CD14-positive monocyte (primary cell): ENCODE measurements around the gene ELF5. TPM values are rescaled to one million over a fixed set of nuclear protein-coding genes. Genes with fewer than 3 reads are reported as not detected.

Source experiments
- DNase-seq, 3 donors: peaks; one replicate each; pipeline ENCODE4 v3.0.0-alpha.2; 2011 to 2022
- H2AFZ ChIP-seq: 2 replicates; pipeline ENCODE4 v1.6.0; 2012; ENCODE audit warnings: mild to moderate bottlenecking, low read depth, low read length, inconsistent platforms; ENCODE audit not compliant: insufficient read depth, poor library complexity, severe bottlenecking
- H3K27ac ChIP-seq, 2 donors: 1 replicate in 1 of 2; 2 replicates in 1 of 2; pipeline ENCODE4 v1.5.1; 2012 to 2013; ENCODE audit warnings: low read length in 2 of 2, control low read depth in 1 of 2, inconsistent platforms in 1 of 2, low read depth in 1 of 2, mild to moderate bottlenecking in 1 of 2
- H3K27me3 ChIP-seq, 2 donors: one replicate each; pipeline versions ENCODE4 v1.6.0 to v1.6.1; 2011 to 2013; ENCODE audit warnings: low read length in 2 of 2; ENCODE audit not compliant: control insufficient read depth in 2 of 2, insufficient read depth in 2 of 2
- H3K36me3 ChIP-seq, 2 donors: replicated peaks in 1 of 2; 1 replicate in 1 of 2; 2 replicates in 1 of 2; pipeline versions ENCODE4 v1.5.1 to v1.6.1; 2012 to 2013; ENCODE audit warnings: low read length in 2 of 2, control low read depth in 1 of 2, inconsistent platforms in 1 of 2, mild to moderate bottlenecking in 1 of 2; ENCODE audit not compliant: insufficient read depth in 2 of 2, control insufficient read depth in 1 of 2
- H3K4me1 ChIP-seq, 2 donors: 1 replicate in 1 of 2; 2 replicates in 1 of 2; pipeline versions ENCODE4 v1.5.1 to v1.6.1; 2012 to 2013; ENCODE audit warnings: low read length in 2 of 2, control low read depth in 1 of 2, inconsistent platforms in 1 of 2, mild to moderate bottlenecking in 1 of 2, moderate library complexity in 1 of 2; ENCODE audit not compliant: insufficient read depth in 2 of 2, control insufficient read depth in 1 of 2
- H3K4me2 ChIP-seq: replicated peaks from 2 replicates; pipeline ENCODE3; 2012; ENCODE audit warnings: low read length, moderate library complexity, mild to moderate bottlenecking; ENCODE audit not compliant: poor library complexity, severe bottlenecking; ENCODE audit errors: extremely low read depth
- H3K4me3 ChIP-seq, 3 experiments: fragments of 200-600 bp in 1 of 3; sonication (generic) in 1 of 3; replicated peaks in 1 of 3; 1 replicate in 2 of 3; 2 replicates in 1 of 3; pipeline ENCODE4 v1.5.1; 2011 to 2013; ENCODE audit warnings: low read length in 3 of 3, mild to moderate bottlenecking in 3 of 3, control low read depth in 2 of 3, low read depth in 2 of 3, inconsistent platforms in 1 of 3, moderate library complexity in 1 of 3
- H3K79me2 ChIP-seq: 2 replicates; pipeline ENCODE4 v1.6.0; 2012; ENCODE audit warnings: mild to moderate bottlenecking, control low read depth, inconsistent platforms, low read length, moderate library complexity; ENCODE audit not compliant: insufficient read depth
- H3K9ac ChIP-seq: 2 replicates; pipeline ENCODE4 v1.6.0; 2017; ENCODE audit warnings: low read length, mild to moderate bottlenecking; ENCODE audit not compliant: insufficient read depth, poor library complexity, severe bottlenecking
- H3K9me3 ChIP-seq, 2 donors: replicated peaks in 1 of 2; 1 replicate in 1 of 2; 2 replicates in 1 of 2; pipeline versions ENCODE4 v1.5.1 to v1.6.1; 2012 to 2013; ENCODE audit warnings: low read length in 2 of 2, control low read depth in 1 of 2; ENCODE audit not compliant: control insufficient read depth in 1 of 2, insufficient read depth in 1 of 2
- H4K20me1 ChIP-seq: 2 replicates; pipeline ENCODE4 v1.6.0; 2012; ENCODE audit warnings: mild to moderate bottlenecking, low read length, control low read depth, moderate library complexity; ENCODE audit not compliant: insufficient read depth
- H3K27ac Mint-ChIP-seq, 7 donors: one replicate each; pipeline ENCODE4 v1.8.0; 2020; ENCODE audit warnings: mild to moderate bottlenecking in 7 of 7, mixed read lengths in 7 of 7, moderate library complexity in 6 of 7, inconsistent platforms in 2 of 7
- H3K27me3 Mint-ChIP-seq, 3 donors: one replicate each; pipeline ENCODE4 v1.8.0; 2021 to 2022; ENCODE audit warnings: low read depth in 3 of 3, mild to moderate bottlenecking in 3 of 3, mixed read lengths in 3 of 3, moderate library complexity in 3 of 3, inconsistent platforms in 1 of 3
- H3K36me3 Mint-ChIP-seq, 2 donors: one replicate each; pipeline ENCODE4 v1.8.0; 2020; ENCODE audit warnings: mixed read lengths in 2 of 2, inconsistent platforms in 1 of 2, mild to moderate bottlenecking in 1 of 2
- H3K4me1 Mint-ChIP-seq: one replicate; pipeline ENCODE4 v1.8.0; 2020; ENCODE audit warnings: mild to moderate bottlenecking, mixed read lengths
- H3K4me3 Mint-ChIP-seq, 2 donors: one replicate each; pipeline ENCODE4 v1.8.0; 2020; ENCODE audit warnings: mild to moderate bottlenecking in 2 of 2, mixed read lengths in 2 of 2, moderate library complexity in 1 of 2
- H3K9me3 Mint-ChIP-seq, 7 donors: one replicate each; pipeline ENCODE4 v1.8.0; 2020 to 2022; ENCODE audit warnings: mixed read lengths in 7 of 7, mild to moderate bottlenecking in 6 of 7, moderate library complexity in 6 of 7, inconsistent platforms in 2 of 7
- CTCF ChIP-seq: fragments of 200-600 bp; IDR thresholded peaks from one replicate; pipeline ENCODE4 v1.8.0; 2022; ENCODE audit warnings: antibody characterized with exemption, mild to moderate bottlenecking
- WGBS: methylation state at CpG from one replicate; pipeline ENCODE4 v1.1.5; 2013; ENCODE audit warnings: missing lambda C conversion rate; ENCODE audit not compliant: insufficient coverage; 5-methylcytosine and 5-hydroxymethylcytosine counted together
- intact Hi-C, 2 donors: fragments of 100-400 bp; cut with micrococcal nuclease; formaldehyde crosslinking; loops; one replicate each; pipeline versions ENCODE4 v1.15.0 to v1.15.1; 2023
- polyA plus RNA-seq, 3 donors: library from polyadenylated mRNA; depleted of rRNA in 1 of 3; unstranded in 2 of 3; stranded (reverse) in 1 of 3; fragments of 300-500 nt in 2 of 3; fragments of >200 nt in 1 of 3; fragmentation: Illumina TruSeq in 2 of 3; gene quantifications; 1 replicate in 2 of 3; 2 replicates in 1 of 3; pipeline ENCODE4 v1.2.3, GENCODE V29; 2012 to 2021

Gene ELF5
- polyA plus RNA-seq, 3 donors: 0.27 TPM; not detected in 2

- H3K4me3 ChIP-seq: no peak overlapping the region
- H3K27ac ChIP-seq: no peak overlapping the region
- Mint-ChIP-seq H3K9me3 (no peaks in the 10 kb centered on the region), H3K4me3 (no peak overlapping the region), H3K4me1 (peaks cover 26% of the 10 kb centered on the region), H3K27me3 (peaks cover 0 to 2% (median 0%) of the 10 kb centered on the region in 3 donors), H3K27ac (no peak overlapping the region), H3K36me3 (no peaks in the 10 kb centered on the region)
- H4K20me1 ChIP-seq: no peaks in the 10 kb centered on the region
- no peak overlapping the region for H3K9ac ChIP-seq
- H3K36me3 ChIP-seq: no peaks in the 10 kb centered on the region
- no peaks in the 10 kb centered on the region for H3K79me2 ChIP-seq
- TF ChIP-seq CTCF: no peak
- no peak for DNase-seq
- no CpG with 5 or more reads among the region's 5 CpGs for WGBS
- intact Hi-C loops: no loop called here
- no peaks in the 10 kb centered on the region for H3K9me3 ChIP-seq
- no peak overlapping the region for H2AFZ ChIP-seq
- no peak overlapping the region for H3K4me2 ChIP-seq
- peaks cover 21 to 31% of the 10 kb centered on the region in 2 donors for H3K4me1 ChIP-seq
- no peaks in the 10 kb centered on the region for H3K27me3 ChIP-seq
These were observed 6.0 kb downstream of the ELF5 start for GRCh38 chr11:34507610-34508009.

GRCh38 chr11:34507156-34507555 lies 6.4 kb downstream of the ELF5 start:
- no peak overlapping the region for H3K4me3 ChIP-seq
- Mint-ChIP-seq H3K9me3 (no peaks in the 10 kb centered on the region), H3K27me3 (peaks cover 0 to 2% (median 0%) of the 10 kb centered on the region in 3 donors), H3K4me3 (no peak overlapping the region), H3K4me1 (peaks cover 27% of the 10 kb centered on the region), H3K27ac (no peak overlapping the region), H3K36me3 (no peaks in the 10 kb centered on the region)
- H3K9ac ChIP-seq: no peak overlapping the region
- peaks cover 24 to 35% of the 10 kb centered on the region in 2 donors for H3K4me1 ChIP-seq
- H3K79me2 ChIP-seq: no peaks in the 10 kb centered on the region
- no CpG with 5 or more reads among the region's 6 CpGs for WGBS
- no peak for TF ChIP-seq CTCF
- intact Hi-C loops: no loop called here
- no peak overlapping the region for H2AFZ ChIP-seq
- H3K27me3 ChIP-seq: no peaks in the 10 kb centered on the region
- DNase-seq: no peak
- H3K9me3 ChIP-seq: no peaks in the 10 kb centered on the region
- no peaks in the 10 kb centered on the region for H3K36me3 ChIP-seq
- no peak overlapping the region for H3K4me2 ChIP-seq
- no peaks in the 10 kb centered on the region for H4K20me1 ChIP-seq
- no peak overlapping the region for H3K27ac ChIP-seq
